Breast epithelium (tissue), 3 donors: ENCODE data around the gene MTIF2.
"Not testable (repeated sequence)": the region's sequence is repeated elsewhere in the genome, so short reads cannot be mapped to it uniquely, and the experiment has no call there.

Source experiments
- CTCF ChIP-seq, 3 donors: fragments of 450-650 bp; IDR thresholded peaks; one replicate each; pipeline ENCODE4 v1.5.1; 2016 to 2017; ENCODE audit warnings: antibody characterized with exemption in 3 of 3, mild to moderate bottlenecking in 3 of 3, moderate library complexity in 3 of 3
- POLR2A ChIP-seq: fragments of 450-650 bp; IDR thresholded peaks from one replicate; pipeline ENCODE4 v1.6.1; 2016; ENCODE audit warnings: antibody characterized with exemption, mild to moderate bottlenecking, moderate library complexity
- POLR2AphosphoS5 ChIP-seq, 3 donors: sonication (generic); formaldehyde crosslinking; IDR thresholded peaks; one replicate each; pipeline ENCODE4 v1.6.1; 2017; ENCODE audit warnings: antibody characterized with exemption in 3 of 3

GRCh38 chr2:55280851-55281546 is 12.0 kb upstream of the MTIF2 start:
- not testable (repeated sequence) for TF ChIP-seq CTCF (IDR thresholded peaks at IDR 0.05); POLR2A; POLR2AphosphoS5 (IDR thresholded peaks at IDR 0.05)
